22Rv1 (cell line): ENCODE data around the gene BTBD9.

Experiments used
- CTCF ChIP-seq: fragments of 450-650 bp; IDR thresholded peaks from 2 replicates; pipeline ENCODE4 v1.5.1; 2017; ENCODE audit warnings: mild to moderate bottlenecking
- ZFX ChIP-seq: fragments of 450-650 bp; IDR thresholded peaks from 2 replicates; pipeline ENCODE4 v1.6.1; 2017; ENCODE audit warnings: antibody characterized with exemption, borderline replicate concordance

DNA sequence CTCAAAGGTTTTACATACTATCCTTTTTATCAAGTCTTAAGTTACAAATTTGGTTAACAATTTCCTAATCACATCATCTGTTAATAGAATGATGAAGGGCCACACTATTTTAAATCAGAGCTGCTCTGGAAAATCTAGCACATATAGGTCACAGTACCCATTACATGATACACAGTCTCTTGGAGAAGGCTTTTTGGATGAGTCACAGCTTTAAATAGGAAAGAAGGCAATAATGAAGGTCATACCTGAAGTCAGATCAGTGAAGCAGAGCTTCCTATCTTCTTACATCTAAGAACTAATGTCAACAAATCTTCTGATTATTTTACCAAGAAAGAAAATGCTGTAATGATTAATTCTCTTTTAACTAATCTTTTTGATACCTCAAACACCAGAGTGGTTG, 248.5 kb downstream of the BTBD9 start:
- TF ChIP-seq CTCF, result no peak
- TF ChIP-seq ZFX, result no peak
